HCT116 (cell line): ENCODE data around the gene ELL2. TPM values are rescaled to one million over a fixed set of nuclear protein-coding genes. Genes with fewer than 3 reads are reported as not detected.

Experiments used
- ATAC-seq: fragments of 200-7000 bp; cut with Tn5 transposase; 2 replicates; pipeline ENCODE4 v1.9.1; 2020; ENCODE audit warnings: mild to moderate bottlenecking, moderate library complexity
- BruUV-seq: library from RNA; stranded (reverse); fragments of 400-500 nt; replicated peaks from 2 replicates; lab custom pipeline; 2021; lab: Mats Ljungman, UMichigan
- CTCF ChIA-PET: fragments of 300-600 bp; sonication (Branson Sonifier 250); formaldehyde crosslinking; loops from one replicate; lab custom pipeline; 2021; ENCODE audit warnings: antibody characterized with exemption; lab: Charles Lee
- POLR2A ChIA-PET: fragments of 300-600, 350-600 bp; sonication (Branson Sonifier 250); formaldehyde crosslinking; loops from one replicate; lab custom pipeline; 2021; ENCODE audit warnings: antibody characterized with exemption; lab: Charles Lee
- RAD21 ChIA-PET, 2 experiments: fragments of 300-600 bp; sonication (Branson Sonifier 250); formaldehyde crosslinking; loops; one replicate each; lab custom pipeline; 2023; ENCODE audit warnings: low total read pairs in 2 of 2; ENCODE audit not compliant: uncharacterized antibody in 2 of 2, unreplicated experiment in 2 of 2, low non-redundant PET in 1 of 2; lab: Charles Lee
- DNase-seq: peaks from one replicate; pipeline ENCODE4 v3.0.0-alpha.2; 2010; ENCODE audit warnings: low read depth, low spot score
- H2AFZ ChIP-seq: fragments of 200-600 bp; shearing (Covaris generic), sonication (generic); 2 replicates; pipeline ENCODE4 v1.6.1; 2017; ENCODE audit warnings: low read depth, mixed run types, mixed read lengths, antibody characterized with exemption, low read length; ENCODE audit not compliant: poor library complexity, severe bottlenecking
- H3K27ac ChIP-seq: 2 replicates; pipeline ENCODE4 v1.5.1; 2012; ENCODE audit warnings: low read depth, low read length
- H3K27me3 ChIP-seq: fragments of 200-600 bp; sonication (generic); 2 replicates; pipeline ENCODE4 v1.6.1; 2016; ENCODE audit warnings: mixed run types, low read length, mixed read lengths; ENCODE audit not compliant: insufficient read depth
- H3K36me3 ChIP-seq, 2 experiments: fragments of 200-500 bp in 1 of 2; fragments of 200-600 bp in 1 of 2; sonication (Bioruptor generic) in 1 of 2; sonication (generic) in 1 of 2; 2 replicates each; pipeline versions ENCODE4 v1.5.1 to v1.6.1; 2014 to 2016; ENCODE audit warnings: low read length in 2 of 2, inconsistent platforms in 1 of 2, mixed read lengths in 1 of 2, mixed run types in 1 of 2; ENCODE audit not compliant: insufficient read depth in 2 of 2, control insufficient read depth in 1 of 2
- H3K4me1 ChIP-seq, 2 experiments: fragments of 200-600 bp in 1 of 2; sonication (generic) in 1 of 2; 2 replicates each; pipeline versions ENCODE4 v1.5.1 to v1.6.1; 2012 to 2017; ENCODE audit warnings: low read length in 2 of 2, inconsistent platforms in 1 of 2, mild to moderate bottlenecking in 1 of 2, mixed read lengths in 1 of 2, mixed run types in 1 of 2, moderate library complexity in 1 of 2; ENCODE audit not compliant: insufficient read depth in 2 of 2, control insufficient read depth in 1 of 2
- H3K4me2 ChIP-seq: fragments of 200-600 bp; sonication (generic); 2 replicates; pipeline ENCODE4 v1.6.1; 2017; ENCODE audit warnings: mixed run types, low read length, mixed read lengths
- H3K4me3 ChIP-seq, 2 experiments: fragments of 200-600 bp in 1 of 2; sonication (generic) in 1 of 2; replicated peaks in 1 of 2; 2 replicates each; pipeline ENCODE4 v1.5.1; 2011 to 2016; ENCODE audit warnings: low read length in 2 of 2, control low read depth in 1 of 2, low read depth in 1 of 2, mild to moderate bottlenecking in 1 of 2, mixed read lengths in 1 of 2, mixed run types in 1 of 2
- H3K79me2 ChIP-seq: fragments of 200-600 bp; sonication (generic); 2 replicates; pipeline ENCODE4 v1.6.1; 2017; ENCODE audit warnings: mild to moderate bottlenecking, mixed run types, low read length, moderate library complexity, mixed read lengths; ENCODE audit not compliant: insufficient read depth
- H3K9ac ChIP-seq: fragments of 200-600 bp; sonication (generic); 2 replicates; pipeline ENCODE4 v1.6.1; 2016; ENCODE audit warnings: low read length, mixed read lengths
- H3K9me2 ChIP-seq: fragments of 200-600 bp; sonication (generic), shearing (Covaris generic); 2 replicates; pipeline ENCODE4 v1.6.1; 2017; ENCODE audit warnings: mixed run types, mild to moderate bottlenecking, moderate library complexity; ENCODE audit not compliant: insufficient read depth
- H3K9me3 ChIP-seq, 2 experiments: fragments of 200-500 bp in 1 of 2; fragments of 200-600 bp in 1 of 2; sonication (Bioruptor generic) in 1 of 2; sonication (generic) in 1 of 2; 2 replicates each; pipeline ENCODE4 v1.6.1; 2014 to 2017; ENCODE audit warnings: low read length in 2 of 2, mixed read lengths in 2 of 2, inconsistent platforms in 1 of 2, low read depth in 1 of 2, mild to moderate bottlenecking in 1 of 2, mixed run types in 1 of 2, moderate library complexity in 1 of 2; ENCODE audit not compliant: control insufficient read depth in 1 of 2, insufficient read depth in 1 of 2
- H4K20me1 ChIP-seq: fragments of 200-600 bp; sonication (generic), shearing (Covaris generic); 2 replicates; pipeline ENCODE4 v1.6.1; 2017; ENCODE audit warnings: mixed run types, mild to moderate bottlenecking, moderate library complexity; ENCODE audit not compliant: insufficient read depth
- CBX3 ChIP-seq: IDR thresholded peaks from 2 replicates; pipeline ENCODE4 v1.6.1; 2012; ENCODE audit warnings: low read depth
- CEBPB ChIP-seq: IDR thresholded peaks from 2 replicates; pipeline ENCODE4 v1.6.1; 2012; ENCODE audit warnings: low read depth
- EZH2 ChIP-seq: fragments of 200-600 bp; sonication (generic); IDR thresholded peaks from 2 replicates; pipeline ENCODE4 v1.6.1; 2017; ENCODE audit warnings: antibody characterized with exemption, mixed run types
- FOSL1 ChIP-seq: IDR thresholded peaks from 2 replicates; pipeline ENCODE4 v1.6.1; 2012; ENCODE audit warnings: low read depth
- JUND ChIP-seq: IDR thresholded peaks from 2 replicates; pipeline ENCODE4 v1.6.1; 2012
- POLR2A ChIP-seq: IDR thresholded peaks from 2 replicates; pipeline ENCODE4 v1.7.0; 2011; ENCODE audit warnings: borderline replicate concordance; ENCODE audit not compliant: insufficient read depth, insufficient read length; ENCODE audit errors: extremely low read depth
- POLR2AphosphoS5 ChIP-seq: IDR thresholded peaks from 2 replicates; pipeline ENCODE4 v1.6.1; 2011; ENCODE audit warnings: mild to moderate bottlenecking, low read depth, low read length, moderate library complexity
- SP1 ChIP-seq: IDR thresholded peaks from 2 replicates; pipeline ENCODE4 v1.6.1; 2012; ENCODE audit warnings: low read depth
- SRF ChIP-seq: IDR thresholded peaks from 2 replicates; pipeline ENCODE4 v1.6.1; 2012; ENCODE audit warnings: low read depth
- TCF7L2 ChIP-seq: IDR thresholded peaks from 2 replicates; pipeline ENCODE4 v1.7.0; 2011; ENCODE audit warnings: borderline replicate concordance, inconsistent platforms; ENCODE audit not compliant: insufficient read depth, insufficient read length; ENCODE audit errors: extremely low read depth
- ZFX ChIP-seq: fragments of 450-650 bp; IDR thresholded peaks from 2 replicates; pipeline ENCODE4 v1.6.1; 2017
- intact Hi-C: fragments of 100-400 bp; cut with micrococcal nuclease; formaldehyde crosslinking; loops from 2 replicates; pipeline ENCODE4 v1.10.0; 2022
- total RNA-seq: library from RNA; stranded (reverse); gene quantifications from one replicate; pipeline ENCODE4 v1.2.1, GENCODE V29; 2021; ENCODE audit not compliant: unreplicated experiment
- TF ChIP-seq, protein P1 (sequence below): IDR thresholded peaks from 2 replicates; pipeline ENCODE4 v1.6.1; 2012
- TF ChIP-seq, protein P2 (sequence below): IDR thresholded peaks from 2 replicates; pipeline ENCODE4 v1.6.1; 2012
- TF ChIP-seq, protein P3 (sequence below): IDR thresholded peaks from 2 replicates; pipeline ENCODE4 v1.6.1; 2011; ENCODE audit warnings: mild to moderate bottlenecking, low read length, moderate library complexity; ENCODE audit not compliant: insufficient replicate concordance; ENCODE audit errors: extremely low read depth
- TF ChIP-seq, protein P4 (sequence below), 3 experiments: fragments of 200-600 bp in 1 of 3; sonication (generic) in 1 of 3; IDR thresholded peaks in 2 of 3; conservative IDR thresholded peaks in 1 of 3; 2 replicates each; pipeline ENCODE4 v1.5.1; 2012 to 2017; ENCODE audit warnings: low read depth in 2 of 3, low read length in 2 of 3, antibody characterized with exemption in 1 of 3, borderline replicate concordance in 1 of 3, control low read depth in 1 of 3, mild to moderate bottlenecking in 1 of 3, mixed read lengths in 1 of 3, mixed run types in 1 of 3, moderate library complexity in 1 of 3; ENCODE audit not compliant: insufficient read depth in 1 of 3

The ELL2 gene
- total RNA-seq, 1 experiment from 2014 or later, result 29.8 TPM

DNA sequence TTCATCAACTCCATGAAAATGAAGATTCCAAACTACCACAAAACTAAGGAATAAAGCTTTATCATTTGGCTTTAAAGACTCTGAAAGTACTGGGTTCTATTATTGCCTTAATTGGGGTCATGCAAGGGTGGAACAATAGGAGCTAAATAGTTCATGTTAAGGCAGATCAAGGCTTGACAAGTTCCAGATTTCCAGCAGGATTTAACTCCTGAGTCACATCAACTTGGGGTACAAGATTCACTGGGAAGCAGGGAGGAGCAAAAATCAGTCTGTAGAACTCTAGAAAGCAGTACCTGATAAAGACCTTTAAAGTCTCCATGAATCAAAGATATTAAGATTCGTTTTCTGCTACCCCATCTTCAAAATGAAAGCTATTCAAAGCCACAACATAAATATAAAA is 97.2 kb downstream of the ELL2 start:
- no peak overlapping the region for H3K4me2 ChIP-seq
- no TSS peak for BruUV-seq

DNA sequence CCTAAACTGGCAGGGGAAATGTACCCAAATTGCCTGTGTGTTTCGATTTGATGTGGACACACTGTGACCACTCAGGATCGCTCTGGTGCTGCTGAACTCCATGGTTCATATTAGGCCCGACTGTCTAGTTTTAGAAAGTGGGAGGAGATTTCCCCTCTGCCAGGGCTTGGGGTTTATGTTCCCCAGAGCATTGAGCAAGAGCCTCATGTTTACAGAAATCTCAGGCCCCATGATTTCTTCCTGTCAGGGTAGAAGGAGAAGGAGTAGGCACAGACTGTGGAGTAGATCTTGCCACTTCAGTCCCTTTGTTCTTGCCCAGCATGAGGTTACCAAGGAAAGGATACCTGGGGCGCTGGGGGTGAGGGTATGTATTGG is 98.3 kb downstream of the ELL2 start:
- DNase-seq (no peak), ATAC-seq (no peak)
- no peaks in the 10 kb centered on the region for H3K9me2 ChIP-seq
- H2AFZ ChIP-seq, result no peak overlapping the region
- no peak overlapping the region for H3K9ac ChIP-seq
- ChIA-PET RAD21 (no interaction called here), POLR2A (no interaction called here), CTCF (interaction anchor here (2.8 kb wide), 1 partner anchor 473 kb away, joined by 11 read pairs; no protein-coding TSS in a partner anchor)
- H3K27ac ChIP-seq, result no peak overlapping the region
- no peaks in the 10 kb centered on the region for H3K9me3 ChIP-seq
- H4K20me1 ChIP-seq, result no peaks in the 10 kb centered on the region
- H3K4me1 ChIP-seq, result peaks cover 6 to 38% of the 10 kb centered on the region in 2 experiments; a peak in 3 of 4 replicates
- H3K27me3 ChIP-seq, result no peaks in the 10 kb centered on the region
- no peaks in the 10 kb centered on the region for H3K36me3 ChIP-seq
- intact Hi-C loops, result no loop called here
- no peak overlapping the region for H3K4me3 ChIP-seq
- H3K79me2 ChIP-seq, result no peaks in the 10 kb centered on the region
- H3K4me2 ChIP-seq, result no peak overlapping the region
- BruUV-seq, result no TSS peak
- no peak for TF ChIP-seq POLR2A
- TF ChIP-seq, protein P1, sequence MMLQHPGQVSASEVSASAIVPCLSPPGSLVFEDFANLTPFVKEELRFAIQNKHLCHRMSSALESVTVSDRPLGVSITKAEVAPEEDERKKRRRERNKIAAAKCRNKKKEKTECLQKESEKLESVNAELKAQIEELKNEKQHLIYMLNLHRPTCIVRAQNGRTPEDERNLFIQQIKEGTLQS, result no peak
- no peak for TF ChIP-seq SRF
- TF ChIP-seq, protein P2, sequence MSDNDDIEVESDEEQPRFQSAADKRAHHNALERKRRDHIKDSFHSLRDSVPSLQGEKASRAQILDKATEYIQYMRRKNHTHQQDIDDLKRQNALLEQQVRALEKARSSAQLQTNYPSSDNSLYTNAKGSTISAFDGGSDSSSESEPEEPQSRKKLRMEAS, result no peak
- no peak for TF ChIP-seq TCF7L2
- no peak for TF ChIP-seq CBX3
- no peak for TF ChIP-seq ZFX
- TF ChIP-seq, protein P3, sequence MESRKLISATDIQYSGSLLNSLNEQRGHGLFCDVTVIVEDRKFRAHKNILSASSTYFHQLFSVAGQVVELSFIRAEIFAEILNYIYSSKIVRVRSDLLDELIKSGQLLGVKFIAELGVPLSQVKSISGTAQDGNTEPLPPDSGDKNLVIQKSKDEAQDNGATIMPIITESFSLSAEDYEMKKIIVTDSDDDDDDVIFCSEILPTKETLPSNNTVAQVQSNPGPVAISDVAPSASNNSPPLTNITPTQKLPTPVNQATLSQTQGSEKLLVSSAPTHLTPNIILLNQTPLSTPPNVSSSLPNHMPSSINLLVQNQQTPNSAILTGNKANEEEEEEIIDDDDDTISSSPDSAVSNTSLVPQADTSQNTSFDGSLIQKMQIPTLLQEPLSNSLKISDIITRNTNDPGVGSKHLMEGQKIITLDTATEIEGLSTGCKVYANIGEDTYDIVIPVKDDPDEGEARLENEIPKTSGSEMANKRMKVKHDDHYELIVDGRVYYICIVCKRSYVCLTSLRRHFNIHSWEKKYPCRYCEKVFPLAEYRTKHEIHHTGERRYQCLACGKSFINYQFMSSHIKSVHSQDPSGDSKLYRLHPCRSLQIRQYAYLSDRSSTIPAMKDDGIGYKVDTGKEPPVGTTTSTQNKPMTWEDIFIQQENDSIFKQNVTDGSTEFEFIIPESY, result no peak
- no peak for TF ChIP-seq SP1
- TF ChIP-seq, protein P4, sequence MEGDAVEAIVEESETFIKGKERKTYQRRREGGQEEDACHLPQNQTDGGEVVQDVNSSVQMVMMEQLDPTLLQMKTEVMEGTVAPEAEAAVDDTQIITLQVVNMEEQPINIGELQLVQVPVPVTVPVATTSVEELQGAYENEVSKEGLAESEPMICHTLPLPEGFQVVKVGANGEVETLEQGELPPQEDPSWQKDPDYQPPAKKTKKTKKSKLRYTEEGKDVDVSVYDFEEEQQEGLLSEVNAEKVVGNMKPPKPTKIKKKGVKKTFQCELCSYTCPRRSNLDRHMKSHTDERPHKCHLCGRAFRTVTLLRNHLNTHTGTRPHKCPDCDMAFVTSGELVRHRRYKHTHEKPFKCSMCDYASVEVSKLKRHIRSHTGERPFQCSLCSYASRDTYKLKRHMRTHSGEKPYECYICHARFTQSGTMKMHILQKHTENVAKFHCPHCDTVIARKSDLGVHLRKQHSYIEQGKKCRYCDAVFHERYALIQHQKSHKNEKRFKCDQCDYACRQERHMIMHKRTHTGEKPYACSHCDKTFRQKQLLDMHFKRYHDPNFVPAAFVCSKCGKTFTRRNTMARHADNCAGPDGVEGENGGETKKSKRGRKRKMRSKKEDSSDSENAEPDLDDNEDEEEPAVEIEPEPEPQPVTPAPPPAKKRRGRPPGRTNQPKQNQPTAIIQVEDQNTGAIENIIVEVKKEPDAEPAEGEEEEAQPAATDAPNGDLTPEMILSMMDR (IDR thresholded peaks at IDR 0.05 in 2 of 3, conservative IDR thresholded peaks at IDR 0.05 in 1 of 3; ENCODE audit: borderline replicate concordance in 1 of 3, insufficient read depth in 1 of 3, low read depth in 2 of 3, low read length in 2 of 3), result no peak
- TF ChIP-seq CEBPB, result no peak
- no peak for TF ChIP-seq FOSL1
- no peak for TF ChIP-seq JUND
- TF ChIP-seq EZH2, result no peak

More for the DNA sequence above, 97.2 kb downstream of the ELL2 start:
- ATAC-seq (no peak), DNase-seq (no peak)
- Histone ChIP-seq H3K27me3 (no peaks in the 10 kb centered on the region), H3K9me2 (no peaks in the 10 kb centered on the region), H3K4me1 (peaks cover 6 to 28% of the 10 kb centered on the region in 2 experiments; a peak in 3 of 4 replicates), H3K4me3 (no peak overlapping the region), H4K20me1 (no peaks in the 10 kb centered on the region), H3K9ac (no peak overlapping the region), H2AFZ (no peak overlapping the region), H3K79me2 (no peaks in the 10 kb centered on the region), H3K9me3 (no peaks in the 10 kb centered on the region), H3K27ac (no peak overlapping the region), H3K36me3 (no peaks in the 10 kb centered on the region)
- ChIA-PET POLR2A (no interaction called here), CTCF (no interaction called here), RAD21 (no interaction called here)
- TF ChIP-seq POLR2AphosphoS5, result no peak
- TF ChIP-seq, protein P1, result no peak
- intact Hi-C loops, result no loop called here
